ENCODE results near the gene UMAD1. TPM values are rescaled to one million over a fixed set of nuclear protein-coding genes. Genes with fewer than 3 reads are reported as not detected.

UMAD1 gene

Small RNA genes lying within 50 kb of the gene (small RNA-seq; reads per million reads assigned to genes)
- not detected for gene RNU6-534P (ENCODE audit: low read depth)

Measured in mesenchymal stem cell (in vitro differentiated cells and primary cell).